Upper lobe of left lung (tissue), 4 donors: Measurements from ENCODE around the gene CLNK.

Source experiments
- EP300 ChIP-seq, 4 donors: sonication (generic); formaldehyde crosslinking; IDR thresholded peaks; one replicate each; pipeline ENCODE4 v1.5.1; 2017; ENCODE audit warnings: antibody characterized with exemption in 4 of 4, control low read depth in 2 of 4
- POLR2A ChIP-seq, 4 donors: fragments of 450-650 bp; IDR thresholded peaks; one replicate each; pipeline ENCODE4 v1.5.1; 2016 to 2017; ENCODE audit warnings: antibody characterized with exemption in 4 of 4, mild to moderate bottlenecking in 2 of 4
- POLR2AphosphoS5 ChIP-seq, 2 donors: sonication (generic); formaldehyde crosslinking; IDR thresholded peaks; one replicate each; pipeline ENCODE4 v1.5.1; 2017; ENCODE audit warnings: antibody characterized with exemption in 2 of 2
- TF ChIP-seq, protein P1 (sequence below), 6 experiments: fragments of 450-650 bp in 4 of 6; fragments of 200-600 bp in 2 of 6; sonication (generic) in 2 of 6; IDR thresholded peaks; one replicate each; pipeline ENCODE4 v1.5.1; 2016 to 2019; ENCODE audit warnings: antibody characterized with exemption in 6 of 6

DNA sequence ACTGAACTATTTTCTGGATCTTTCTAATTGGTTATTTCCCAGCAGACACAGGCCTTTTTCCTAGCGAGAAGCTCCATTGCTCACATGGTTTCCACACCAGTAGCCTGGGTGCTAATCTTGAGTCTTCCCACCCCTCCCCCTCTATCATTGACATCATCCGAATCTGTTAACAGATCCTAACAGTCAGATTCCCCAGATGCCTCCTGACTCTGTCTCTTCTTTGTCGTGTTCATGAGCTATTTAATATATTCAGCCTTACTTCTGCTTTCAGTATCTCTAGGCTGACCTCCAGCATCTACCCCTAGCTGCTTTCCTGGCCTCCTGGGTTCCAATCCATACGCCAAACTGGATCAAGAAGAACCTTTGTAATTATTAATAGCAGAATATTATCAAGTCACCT lies 85.0 kb downstream of the CLNK start:
- TF ChIP-seq, protein P1, sequence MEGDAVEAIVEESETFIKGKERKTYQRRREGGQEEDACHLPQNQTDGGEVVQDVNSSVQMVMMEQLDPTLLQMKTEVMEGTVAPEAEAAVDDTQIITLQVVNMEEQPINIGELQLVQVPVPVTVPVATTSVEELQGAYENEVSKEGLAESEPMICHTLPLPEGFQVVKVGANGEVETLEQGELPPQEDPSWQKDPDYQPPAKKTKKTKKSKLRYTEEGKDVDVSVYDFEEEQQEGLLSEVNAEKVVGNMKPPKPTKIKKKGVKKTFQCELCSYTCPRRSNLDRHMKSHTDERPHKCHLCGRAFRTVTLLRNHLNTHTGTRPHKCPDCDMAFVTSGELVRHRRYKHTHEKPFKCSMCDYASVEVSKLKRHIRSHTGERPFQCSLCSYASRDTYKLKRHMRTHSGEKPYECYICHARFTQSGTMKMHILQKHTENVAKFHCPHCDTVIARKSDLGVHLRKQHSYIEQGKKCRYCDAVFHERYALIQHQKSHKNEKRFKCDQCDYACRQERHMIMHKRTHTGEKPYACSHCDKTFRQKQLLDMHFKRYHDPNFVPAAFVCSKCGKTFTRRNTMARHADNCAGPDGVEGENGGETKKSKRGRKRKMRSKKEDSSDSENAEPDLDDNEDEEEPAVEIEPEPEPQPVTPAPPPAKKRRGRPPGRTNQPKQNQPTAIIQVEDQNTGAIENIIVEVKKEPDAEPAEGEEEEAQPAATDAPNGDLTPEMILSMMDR (IDR thresholded peaks at IDR 0.05): no peak
- no peak for TF ChIP-seq EP300 (IDR thresholded peaks at IDR 0.05)
- TF ChIP-seq POLR2A (IDR thresholded peaks at IDR 0.05): no peak
- no peak for TF ChIP-seq POLR2AphosphoS5 (IDR thresholded peaks at IDR 0.05)
